ENCODE data around the gene CCZ1. TPM values are rescaled to one million over a fixed set of nuclear protein-coding genes. Genes with fewer than 3 reads are reported as not detected.

CCZ1 gene
- total and polyA plus RNA-seq, 9 of the 15 experiments (the other 6 are each of a cell fraction or from before 2014, with no cell fraction given): 34.5 to 94.6 (median 78.1) TPM

GRCh38 chr7:5850944-5851343 is 47.6 kb upstream of the CCZ1 start (continued):
- TF ChIP-seq, protein P1, sequence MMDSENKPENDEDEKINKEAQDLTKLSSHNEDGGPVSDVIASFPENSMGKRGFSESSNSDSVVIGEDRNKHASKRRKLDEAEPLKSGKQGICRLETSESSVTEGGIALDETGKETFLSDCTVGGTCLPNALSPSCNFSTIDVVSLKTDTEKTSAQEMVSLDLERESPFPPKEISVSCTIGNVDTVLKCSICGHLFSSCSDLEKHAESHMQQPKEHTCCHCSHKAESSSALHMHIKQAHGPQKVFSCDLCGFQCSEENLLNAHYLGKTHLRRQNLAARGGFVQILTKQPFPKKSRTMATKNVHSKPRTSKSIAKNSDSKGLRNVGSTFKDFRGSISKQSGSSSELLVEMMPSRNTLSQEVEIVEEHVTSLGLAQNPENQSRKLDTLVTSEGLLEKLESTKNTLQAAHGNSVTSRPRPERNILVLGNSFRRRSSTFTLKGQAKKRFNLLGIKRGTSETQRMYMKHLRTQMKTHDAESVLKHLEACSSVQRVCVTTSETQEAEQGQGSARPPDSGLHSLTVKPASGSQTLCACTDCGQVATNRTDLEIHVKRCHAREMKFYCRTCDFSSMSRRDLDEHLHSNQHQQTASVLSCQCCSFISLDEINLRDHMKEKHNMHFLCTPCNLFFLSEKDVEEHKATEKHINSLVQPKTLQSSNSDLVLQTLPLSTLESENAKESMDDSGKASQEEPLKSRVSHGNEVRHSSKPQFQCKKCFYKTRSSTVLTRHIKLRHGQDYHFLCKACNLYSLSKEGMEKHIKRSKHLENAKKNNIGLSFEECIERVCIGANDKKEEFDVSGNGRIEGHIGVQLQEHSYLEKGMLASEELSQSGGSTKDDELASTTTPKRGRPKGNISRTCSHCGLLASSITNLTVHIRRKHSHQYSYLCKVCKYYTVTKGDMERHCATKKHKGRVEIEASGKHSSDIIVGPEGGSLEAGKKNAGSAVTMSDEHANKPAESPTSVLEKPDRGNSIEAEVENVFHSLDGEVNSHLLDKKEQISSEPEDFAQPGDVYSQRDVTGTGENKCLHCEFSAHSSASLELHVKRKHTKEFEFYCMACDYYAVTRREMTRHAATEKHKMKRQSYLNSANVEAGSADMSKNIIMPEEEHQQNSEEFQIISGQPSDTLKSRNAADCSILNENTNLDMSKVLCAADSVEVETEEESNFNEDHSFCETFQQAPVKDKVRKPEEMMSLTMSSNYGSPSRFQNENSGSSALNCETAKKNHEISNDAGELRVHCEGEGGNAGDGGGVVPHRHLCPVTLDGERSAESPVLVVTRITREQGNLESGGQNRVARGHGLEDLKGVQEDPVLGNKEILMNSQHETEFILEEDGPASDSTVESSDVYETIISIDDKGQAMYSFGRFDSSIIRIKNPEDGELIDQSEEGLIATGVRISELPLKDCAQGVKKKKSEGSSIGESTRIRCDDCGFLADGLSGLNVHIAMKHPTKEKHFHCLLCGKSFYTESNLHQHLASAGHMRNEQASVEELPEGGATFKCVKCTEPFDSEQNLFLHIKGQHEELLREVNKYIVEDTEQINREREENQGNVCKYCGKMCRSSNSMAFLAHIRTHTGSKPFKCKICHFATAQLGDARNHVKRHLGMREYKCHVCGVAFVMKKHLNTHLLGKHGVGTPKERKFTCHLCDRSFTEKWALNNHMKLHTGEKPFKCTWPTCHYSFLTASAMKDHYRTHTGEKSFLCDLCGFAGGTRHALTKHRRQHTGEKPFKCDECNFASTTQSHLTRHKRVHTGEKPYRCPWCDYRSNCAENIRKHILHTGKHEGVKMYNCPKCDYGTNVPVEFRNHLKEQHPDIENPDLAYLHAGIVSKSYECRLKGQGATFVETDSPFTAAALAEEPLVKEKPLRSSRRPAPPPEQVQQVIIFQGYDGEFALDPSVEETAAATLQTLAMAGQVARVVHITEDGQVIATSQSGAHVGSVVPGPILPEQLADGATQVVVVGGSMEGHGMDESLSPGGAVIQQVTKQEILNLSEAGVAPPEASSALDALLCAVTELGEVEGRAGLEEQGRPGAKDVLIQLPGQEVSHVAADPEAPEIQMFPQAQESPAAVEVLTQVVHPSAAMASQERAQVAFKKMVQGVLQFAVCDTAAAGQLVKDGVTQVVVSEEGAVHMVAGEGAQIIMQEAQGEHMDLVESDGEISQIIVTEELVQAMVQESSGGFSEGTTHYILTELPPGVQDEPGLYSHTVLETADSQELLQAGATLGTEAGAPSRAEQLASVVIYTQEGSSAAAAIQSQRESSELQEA (IDR thresholded peaks at IDR 0.05; ENCODE audit: low read depth): no peak
- TF ChIP-seq SMARCA4 (IDR thresholded peaks at IDR 0.05) (no peak), PRPF4 (IDR thresholded peaks at IDR 0.05; ENCODE audit: insufficient read depth, low read depth, low read length, poor library complexity, severe bottlenecking) (no peak), BRF1 (IDR thresholded peaks at IDR 0.05; ENCODE audit: borderline replicate concordance, extremely low read depth, insufficient read length) (no peak), ZNF239 (CRISPR knock-in tag; IDR thresholded peaks at IDR 0.05) (no peak)
- TF ChIP-seq, protein P2, sequence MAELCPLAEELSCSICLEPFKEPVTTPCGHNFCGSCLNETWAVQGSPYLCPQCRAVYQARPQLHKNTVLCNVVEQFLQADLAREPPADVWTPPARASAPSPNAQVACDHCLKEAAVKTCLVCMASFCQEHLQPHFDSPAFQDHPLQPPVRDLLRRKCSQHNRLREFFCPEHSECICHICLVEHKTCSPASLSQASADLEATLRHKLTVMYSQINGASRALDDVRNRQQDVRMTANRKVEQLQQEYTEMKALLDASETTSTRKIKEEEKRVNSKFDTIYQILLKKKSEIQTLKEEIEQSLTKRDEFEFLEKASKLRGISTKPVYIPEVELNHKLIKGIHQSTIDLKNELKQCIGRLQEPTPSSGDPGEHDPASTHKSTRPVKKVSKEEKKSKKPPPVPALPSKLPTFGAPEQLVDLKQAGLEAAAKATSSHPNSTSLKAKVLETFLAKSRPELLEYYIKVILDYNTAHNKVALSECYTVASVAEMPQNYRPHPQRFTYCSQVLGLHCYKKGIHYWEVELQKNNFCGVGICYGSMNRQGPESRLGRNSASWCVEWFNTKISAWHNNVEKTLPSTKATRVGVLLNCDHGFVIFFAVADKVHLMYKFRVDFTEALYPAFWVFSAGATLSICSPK (IDR thresholded peaks at IDR 0.05; ENCODE audit: borderline replicate concordance): no peak

Data from K562 (cell line).